GM23248 (cell line): Measurements from ENCODE around the gene MYO1D. TPM values are rescaled to one million over a fixed set of nuclear protein-coding genes. Genes with fewer than 3 reads are reported as not detected.

Experiments used
- DNase-seq: peaks from one replicate; pipeline ENCODE4 v3.0.0-alpha.2; 2015
- H2AFZ ChIP-seq: fragments of 200-600 bp; sonication (generic); 2 replicates; pipeline ENCODE4 v1.6.1; 2016; ENCODE audit warnings: antibody characterized with exemption
- H3F3A ChIP-seq: fragments of 200-600 bp; sonication (generic); 2 replicates; pipeline ENCODE4 v1.6.1; 2016; ENCODE audit warnings: mild to moderate bottlenecking, antibody characterized with exemption, mixed run types; ENCODE audit not compliant: insufficient read depth
- H3K27ac ChIP-seq: fragments of 200-600 bp; sonication (generic); 2 replicates; pipeline ENCODE4 v1.5.1; 2016; ENCODE audit warnings: mild to moderate bottlenecking
- H3K27me3 ChIP-seq: fragments of 200-600 bp; sonication (generic); replicated peaks from 2 replicates; pipeline ENCODE4 v1.6.1; 2016; ENCODE audit warnings: mild to moderate bottlenecking; ENCODE audit not compliant: insufficient read depth
- H3K36me3 ChIP-seq: fragments of 200-600 bp; sonication (generic); 2 replicates; pipeline ENCODE4 v1.6.1; 2016; ENCODE audit warnings: low read depth, mild to moderate bottlenecking
- H3K4me1 ChIP-seq: fragments of 200-600 bp; sonication (generic); 2 replicates; pipeline ENCODE4 v1.6.1; 2016; ENCODE audit warnings: mild to moderate bottlenecking; ENCODE audit not compliant: insufficient read depth
- H3K4me2 ChIP-seq: fragments of 200-600 bp; sonication (generic); one replicate; pipeline ENCODE4 v1.6.1; 2016; ENCODE audit warnings: mild to moderate bottlenecking; ENCODE audit not compliant: unreplicated experiment
- H3K4me3 ChIP-seq: fragments of 200-600 bp; sonication (generic); 2 replicates; pipeline ENCODE4 v1.5.1; 2016; ENCODE audit warnings: mild to moderate bottlenecking
- H3K79me2 ChIP-seq: fragments of 200-600 bp; sonication (generic); 2 replicates; pipeline ENCODE4 v1.6.1; 2016; ENCODE audit warnings: mild to moderate bottlenecking; ENCODE audit not compliant: insufficient read depth
- H3K9ac ChIP-seq: fragments of 200-600 bp; sonication (generic); 2 replicates; pipeline ENCODE4 v1.6.1; 2016; ENCODE audit warnings: mild to moderate bottlenecking
- H3K9me2 ChIP-seq: fragments of 200-600 bp; sonication (generic); 2 replicates; pipeline ENCODE4 v1.6.1; 2016; ENCODE audit warnings: mixed run types, mild to moderate bottlenecking, moderate library complexity; ENCODE audit not compliant: insufficient read depth
- H3K9me3 ChIP-seq: fragments of 200-600 bp; sonication (generic); one replicate; pipeline ENCODE4 v1.6.1; 2017; ENCODE audit warnings: low read depth
- H4K20me1 ChIP-seq: fragments of 200-600 bp; sonication (generic); 2 replicates; pipeline ENCODE4 v1.6.0; 2016; ENCODE audit not compliant: insufficient read depth
- EZH2 ChIP-seq: fragments of 200-600 bp; sonication (generic); IDR thresholded peaks from 2 replicates; pipeline ENCODE4 v1.6.1; 2018; ENCODE audit warnings: antibody characterized with exemption, mild to moderate bottlenecking; ENCODE audit not compliant: insufficient read depth, poor library complexity, severe bottlenecking
- EZH2phosphoT487 ChIP-seq: fragments of 200-600 bp; sonication (generic); IDR thresholded peaks from 2 replicates; pipeline ENCODE4 v1.6.1; 2018; ENCODE audit warnings: antibody characterized with exemption, moderate library complexity, mild to moderate bottlenecking, low read depth; ENCODE audit not compliant: insufficient read depth
- WGBS, 2 experiments: methylation state at CpG; one replicate each; pipeline ENCODE4 v1.1.6; 2015 to 2017; ENCODE audit warnings: low lambda C conversion rate in 2 of 2, low coverage in 1 of 2; ENCODE audit errors: missing lambda C conversion rate in 2 of 2; 5-methylcytosine and 5-hydroxymethylcytosine counted together
- in situ Hi-C: fragments of 300-500 bp; cut with MboI; formaldehyde crosslinking; loops from 2 replicates; pipeline ENCODE4 v1.15.0; 2020
- polyA plus RNA-seq: library from polyadenylated mRNA; unstranded; fragments of >200 nt; fragmentation: Nextera tagmentation; extraction: Ambion mirVana; gene quantifications from 2 replicates; pipeline ENCODE4 v1.2.1, GENCODE V29; 2016
- total RNA-seq: library from RNA; depleted of rRNA; stranded (reverse); fragments of >200 nt; shearing (Covaris generic); gene quantifications from 2 replicates; pipeline ENCODE4 v1.2.3, GENCODE V29; 2014

MYO1D gene
- total and polyA plus RNA-seq, 2 experiments from 2014 or later = 54.1 to 99.5 TPM

GRCh38 chr17:32773856-32774694 lies 102.8 kb downstream of the MYO1D start:
- Histone ChIP-seq H3K79me2 (no peaks in the 10 kb centered on the region), H3F3A (peaks cover 7% of the 10 kb centered on the region), H3K4me1 (peaks cover 12% of the 10 kb centered on the region), H3K9ac (no peak overlapping the region), H4K20me1 (no peaks in the 10 kb centered on the region), H3K4me2 (no peak overlapping the region), H3K9me3 (no peaks in the 10 kb centered on the region), H3K27ac (no peak overlapping the region), H3K27me3 (no peaks in the 10 kb centered on the region), H3K36me3 (peaks cover 14% of the 10 kb centered on the region), H3K4me3 (no peak overlapping the region), H2AFZ (no peak overlapping the region), H3K9me2 (no peaks in the 10 kb centered on the region)
- in situ Hi-C loops = no loop called here
- TF ChIP-seq EZH2phosphoT487 (no peak), EZH2 (no peak)
- no peak for DNase-seq
- 81 to 85% methylated on average over 6 of the region's 6 CpGs for WGBS, 2 experiments

DNA sequence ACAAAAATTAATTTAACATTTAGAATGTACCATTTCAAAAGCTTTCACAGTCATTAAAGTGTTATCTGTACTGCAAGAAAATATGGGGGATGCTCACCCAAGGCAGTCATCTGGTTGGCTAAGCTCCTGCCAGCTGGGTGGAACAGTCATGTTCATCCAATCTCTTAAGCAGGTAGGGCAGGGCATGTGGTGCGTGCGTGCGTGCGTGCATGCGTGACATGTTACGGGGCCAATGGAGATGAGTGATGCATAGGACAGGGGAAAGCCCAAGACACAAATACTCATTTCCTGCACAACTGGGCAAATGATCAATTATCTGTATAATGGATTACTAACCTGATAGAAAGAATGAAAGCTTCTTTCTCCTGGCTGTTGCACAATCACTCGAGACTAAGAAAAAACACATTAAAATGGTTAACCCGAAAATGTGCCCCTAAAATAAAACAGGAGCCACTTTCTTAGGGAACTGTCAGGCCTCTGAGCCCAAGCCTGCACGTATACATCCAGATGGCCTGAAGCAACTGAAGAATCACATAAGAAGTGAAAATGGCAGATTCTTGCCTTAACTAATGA lies 104.4 kb downstream of the MYO1D start:
- Histone ChIP-seq H3K9ac (no peak overlapping the region), H3K27ac (no peak overlapping the region), H3K79me2 (no peaks in the 10 kb centered on the region), H3F3A (peaks cover 7% of the 10 kb centered on the region), H3K4me3 (no peak overlapping the region), H3K9me2 (no peaks in the 10 kb centered on the region), H3K36me3 (peaks cover 14% of the 10 kb centered on the region), H4K20me1 (no peaks in the 10 kb centered on the region), H3K9me3 (no peaks in the 10 kb centered on the region), H3K4me1 (peaks cover 10% of the 10 kb centered on the region), H3K4me2 (no peak overlapping the region), H2AFZ (no peak overlapping the region), H3K27me3 (no peaks in the 10 kb centered on the region)
- TF ChIP-seq EZH2 (no peak), EZH2phosphoT487 (no peak)
- WGBS, 2 experiments = 96 to 97% methylated on average over 9 of the region's 9 CpGs
- no peak for DNase-seq
- in situ Hi-C loops = no loop called here

- Histone ChIP-seq H3K9ac (no peak overlapping the region), H3K9me3 (no peaks in the 10 kb centered on the region), H3K4me1 (no peaks in the 10 kb centered on the region), H2AFZ (no peak overlapping the region), H3F3A (no peaks in the 10 kb centered on the region), H3K27ac (no peak overlapping the region), H3K27me3 (no peaks in the 10 kb centered on the region), H3K4me3 (no peak overlapping the region), H3K9me2 (no peaks in the 10 kb centered on the region), H3K36me3 (peaks cover 18% of the 10 kb centered on the region), H3K4me2 (no peak overlapping the region), H4K20me1 (no peaks in the 10 kb centered on the region), H3K79me2 (no peaks in the 10 kb centered on the region)
- in situ Hi-C loops = no loop called here
- DNase-seq = peak; percentile 37
- WGBS, 2 experiments = 71 to 80% methylated on average over 2 of the region's 2 CpGs
- TF ChIP-seq EZH2phosphoT487 (no peak), EZH2 (no peak)
Measured at GRCh38 chr17:32771396-32771795, 105.5 kb downstream of the MYO1D start.

- Histone ChIP-seq H4K20me1 (no peaks in the 10 kb centered on the region), H3K79me2 (no peaks in the 10 kb centered on the region), H2AFZ (no peak overlapping the region), H3K27me3 (no peaks in the 10 kb centered on the region), H3F3A (no peaks in the 10 kb centered on the region), H3K4me2 (no peak overlapping the region), H3K4me3 (no peak overlapping the region), H3K9ac (no peak overlapping the region), H3K4me1 (no peaks in the 10 kb centered on the region), H3K9me3 (no peaks in the 10 kb centered on the region), H3K9me2 (no peaks in the 10 kb centered on the region), H3K27ac (no peak overlapping the region), H3K36me3 (peaks cover 19% of the 10 kb centered on the region)
- WGBS, 2 experiments = 86 to 88% methylated on average over 3 of the region's 3 CpGs
- no peak for DNase-seq
- in situ Hi-C loops = no loop called here
- TF ChIP-seq EZH2 (no peak), EZH2phosphoT487 (no peak)
Measured at GRCh38 chr17:32769846-32770245, 107.1 kb downstream of the MYO1D start.
